ENCODE data around the gene TMSB15C.
"Not testable (repeated sequence)": the region's sequence is repeated elsewhere in the genome, so short reads cannot be mapped to it uniquely, and the experiment has no call there.

The TMSB15C gene

DNA sequence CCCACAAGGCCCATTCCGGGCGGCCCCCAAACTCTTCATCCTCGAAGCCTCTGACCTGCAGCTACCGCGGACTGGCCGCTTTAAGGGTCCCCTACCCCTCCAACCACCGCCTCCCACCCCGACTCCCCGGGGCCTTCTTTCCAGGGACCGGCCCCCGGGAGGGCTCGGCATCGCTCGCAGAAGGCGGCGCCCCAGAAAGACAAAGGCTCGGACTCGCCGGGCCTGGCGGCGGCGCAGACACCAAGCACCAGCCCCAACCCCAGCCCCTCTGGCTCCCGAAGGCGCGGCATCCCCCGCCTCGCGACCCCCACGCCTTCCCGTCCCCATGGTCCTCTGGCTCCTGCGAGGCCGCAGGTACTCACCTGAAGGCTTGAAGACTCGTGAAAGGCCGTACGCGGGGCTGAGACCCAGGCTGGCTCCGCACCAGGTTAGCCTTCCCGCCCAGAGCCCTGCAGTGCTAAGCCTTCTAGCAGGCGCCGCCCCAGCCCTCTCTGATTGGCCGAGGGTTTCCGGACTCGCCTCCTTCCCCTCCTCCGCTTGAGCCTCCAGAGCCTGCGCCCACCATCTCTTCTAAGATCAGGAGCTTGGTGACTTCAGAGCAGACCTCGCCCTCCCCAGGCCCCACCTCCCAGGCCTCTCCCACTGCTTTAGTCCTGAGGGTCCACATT is at the start of gene TMSB15C:
Gene TMSB15C (minus strand): TSS at position 459 of the 668 bp plus-strand sequence.
- not testable (repeated sequence) for H3K27ac ChIP-seq (ENCODE audit: low read depth, low read length); H3K4me1 ChIP-seq (ENCODE audit: control insufficient read depth, insufficient read depth, low read length, unreplicated experiment); H3K79me2 ChIP-seq (ENCODE audit: control insufficient read depth, insufficient read depth, low read length, unreplicated experiment); H3K27me3 ChIP-seq (ENCODE audit: insufficient read depth, low read length); H2AFZ ChIP-seq (ENCODE audit: low read length, unreplicated experiment); H3K4me3 ChIP-seq (ENCODE audit: low read depth, low read length); H3K36me3 ChIP-seq (ENCODE audit: insufficient read depth, low read length)

GRCh38 chrX:104122829-104123228 is 46.8 kb upstream of the TMSB15C start:
- no peak overlapping the region for H2AFZ ChIP-seq (ENCODE audit: low read length, unreplicated experiment)
- no peaks in the 10 kb centered on the region for H3K4me1 ChIP-seq (ENCODE audit: control insufficient read depth, insufficient read depth, low read length, unreplicated experiment)
- H3K36me3 ChIP-seq (ENCODE audit: insufficient read depth, low read length): no peaks in the 10 kb centered on the region
- no peak overlapping the region for H3K27ac ChIP-seq (ENCODE audit: low read depth, low read length)
- H3K4me3 ChIP-seq (ENCODE audit: low read depth, low read length): no peak overlapping the region
- no peaks in the 10 kb centered on the region for H3K27me3 ChIP-seq (ENCODE audit: insufficient read depth, low read length)
- H3K79me2 ChIP-seq (ENCODE audit: control insufficient read depth, insufficient read depth, low read length, unreplicated experiment): no peaks in the 10 kb centered on the region

DNA sequence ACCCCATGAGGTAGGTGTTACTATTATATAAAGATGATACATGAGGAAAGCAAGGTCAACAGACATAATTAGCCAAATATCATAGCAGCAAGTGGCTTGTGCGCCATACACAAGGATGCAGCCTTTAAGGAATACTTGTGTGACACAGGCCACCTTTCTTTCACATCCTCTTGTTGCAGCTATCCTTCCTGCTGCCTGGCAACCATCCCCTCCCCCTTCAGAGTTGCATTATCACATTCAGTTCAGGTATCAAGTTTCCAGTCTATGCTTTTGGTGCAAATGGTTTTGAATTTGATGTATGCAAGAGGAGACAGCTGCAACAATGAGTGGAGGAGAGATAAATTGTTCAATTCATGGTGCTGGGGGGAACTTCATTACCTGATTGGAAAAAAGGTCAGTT is 42.7 kb upstream of the TMSB15C start:
- H3K4me3 ChIP-seq (ENCODE audit: low read depth, low read length): no peak overlapping the region
- no peaks in the 10 kb centered on the region for H3K79me2 ChIP-seq (ENCODE audit: control insufficient read depth, insufficient read depth, low read length, unreplicated experiment)
- no peaks in the 10 kb centered on the region for H3K27me3 ChIP-seq (ENCODE audit: insufficient read depth, low read length)
- H3K4me1 ChIP-seq (ENCODE audit: control insufficient read depth, insufficient read depth, low read length, unreplicated experiment): no peaks in the 10 kb centered on the region
- no peaks in the 10 kb centered on the region for H3K36me3 ChIP-seq (ENCODE audit: insufficient read depth, low read length)
- H2AFZ ChIP-seq (ENCODE audit: low read length, unreplicated experiment): no peak overlapping the region
- no peak overlapping the region for H3K27ac ChIP-seq (ENCODE audit: low read depth, low read length)

DNA sequence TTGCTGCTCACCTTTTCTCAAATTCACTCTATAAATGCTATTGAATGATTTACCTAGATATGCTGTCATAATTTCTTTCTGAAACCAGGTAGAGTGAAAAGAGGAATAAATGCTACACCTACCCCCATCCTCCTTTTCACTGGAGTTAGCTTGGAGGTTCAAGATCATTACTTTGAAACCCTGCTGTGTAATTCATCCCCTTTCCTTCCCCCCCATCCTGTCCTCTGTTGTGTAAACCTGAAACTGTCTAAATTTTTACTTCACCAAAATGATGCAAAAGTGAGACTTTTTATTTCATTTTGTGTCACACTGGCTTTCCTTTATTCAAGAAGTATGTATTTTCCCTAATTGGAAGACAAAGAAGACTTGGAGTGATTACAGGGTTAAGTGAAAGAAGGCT is 41.7 kb upstream of the TMSB15C start:
- Histone ChIP-seq H3K79me2 (ENCODE audit: control insufficient read depth, insufficient read depth, low read length, unreplicated experiment) (no peaks in the 10 kb centered on the region), H3K27me3 (ENCODE audit: insufficient read depth, low read length) (no peaks in the 10 kb centered on the region), H2AFZ (ENCODE audit: low read length, unreplicated experiment) (no peak overlapping the region), H3K4me3 (ENCODE audit: low read depth, low read length) (no peak overlapping the region), H3K4me1 (ENCODE audit: control insufficient read depth, insufficient read depth, low read length, unreplicated experiment) (no peaks in the 10 kb centered on the region), H3K36me3 (ENCODE audit: insufficient read depth, low read length) (no peaks in the 10 kb centered on the region), H3K27ac (ENCODE audit: low read depth, low read length) (no peak overlapping the region)

GRCh38 chrX:104113222-104113965 is 37.4 kb upstream of the TMSB15C start:
- Histone ChIP-seq H3K27ac (ENCODE audit: low read depth, low read length) (no peak overlapping the region), H3K79me2 (ENCODE audit: control insufficient read depth, insufficient read depth, low read length, unreplicated experiment) (no peaks in the 10 kb centered on the region), H3K4me3 (ENCODE audit: low read depth, low read length) (peak overlapping the region; percentile 86), H2AFZ (ENCODE audit: low read length, unreplicated experiment) (peak overlapping the region; percentile 50), H3K4me1 (ENCODE audit: control insufficient read depth, insufficient read depth, low read length, unreplicated experiment) (no peaks in the 10 kb centered on the region), H3K27me3 (ENCODE audit: insufficient read depth, low read length) (no peaks in the 10 kb centered on the region; the same call in 1 of the 2 replicates), H3K36me3 (ENCODE audit: insufficient read depth, low read length) (no peaks in the 10 kb centered on the region)

DNA sequence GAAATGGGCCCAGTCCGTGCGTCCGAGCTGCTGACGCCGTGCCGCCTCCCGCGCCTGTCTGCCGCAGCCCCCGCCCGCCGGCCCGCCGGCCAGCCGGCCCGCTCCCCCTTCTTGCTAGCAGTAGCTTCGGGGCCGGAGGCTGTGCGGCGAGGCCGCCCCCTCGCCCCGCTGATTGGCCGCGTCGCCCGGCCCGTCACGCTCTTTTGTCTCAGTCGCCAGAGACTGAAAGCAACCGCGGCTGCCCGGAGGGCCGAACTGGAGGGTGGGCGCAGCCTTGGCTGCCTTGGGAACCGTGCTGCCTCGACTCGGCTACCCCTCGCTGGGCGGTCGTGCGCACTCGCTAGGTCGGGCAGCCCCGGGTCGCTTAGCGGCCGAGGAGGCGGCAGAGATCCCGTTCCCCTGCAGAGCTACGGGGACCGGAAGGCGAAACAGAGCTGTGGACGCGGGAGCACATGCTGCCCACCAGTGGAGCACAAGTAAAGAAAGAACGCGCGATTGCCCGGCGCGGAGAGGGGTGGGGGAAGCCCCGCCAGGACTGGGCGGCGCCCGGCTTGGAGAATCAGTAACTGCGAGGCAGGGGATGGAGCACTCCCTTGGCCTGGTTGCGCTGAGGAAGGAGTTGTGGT is 36.4 kb upstream of the TMSB15C start, which contains the start of gene ZCCHC18:
Gene ZCCHC18 (plus strand): TSS at position 198 of the 626 bp plus-strand sequence. CDS start 1,589 bp downstream, outside the sequence.
- H3K4me1 ChIP-seq (ENCODE audit: control insufficient read depth, insufficient read depth, low read length, unreplicated experiment): no peaks in the 10 kb centered on the region
- H3K79me2 ChIP-seq (ENCODE audit: control insufficient read depth, insufficient read depth, low read length, unreplicated experiment): no peaks in the 10 kb centered on the region
- no peaks in the 10 kb centered on the region for H3K36me3 ChIP-seq (ENCODE audit: insufficient read depth, low read length)
- no peaks in the 10 kb centered on the region; the same call in 1 of the 2 replicates for H3K27me3 ChIP-seq (ENCODE audit: insufficient read depth, low read length)
- no peak within 1 kb of the TSS for H3K27ac ChIP-seq (ENCODE audit: low read depth, low read length)
- H3K4me3 ChIP-seq (ENCODE audit: low read depth, low read length): peak within 1 kb of the TSS; percentile 86
- peak within 1 kb of the TSS; percentile 50 for H2AFZ ChIP-seq (ENCODE audit: low read length, unreplicated experiment)

DNA sequence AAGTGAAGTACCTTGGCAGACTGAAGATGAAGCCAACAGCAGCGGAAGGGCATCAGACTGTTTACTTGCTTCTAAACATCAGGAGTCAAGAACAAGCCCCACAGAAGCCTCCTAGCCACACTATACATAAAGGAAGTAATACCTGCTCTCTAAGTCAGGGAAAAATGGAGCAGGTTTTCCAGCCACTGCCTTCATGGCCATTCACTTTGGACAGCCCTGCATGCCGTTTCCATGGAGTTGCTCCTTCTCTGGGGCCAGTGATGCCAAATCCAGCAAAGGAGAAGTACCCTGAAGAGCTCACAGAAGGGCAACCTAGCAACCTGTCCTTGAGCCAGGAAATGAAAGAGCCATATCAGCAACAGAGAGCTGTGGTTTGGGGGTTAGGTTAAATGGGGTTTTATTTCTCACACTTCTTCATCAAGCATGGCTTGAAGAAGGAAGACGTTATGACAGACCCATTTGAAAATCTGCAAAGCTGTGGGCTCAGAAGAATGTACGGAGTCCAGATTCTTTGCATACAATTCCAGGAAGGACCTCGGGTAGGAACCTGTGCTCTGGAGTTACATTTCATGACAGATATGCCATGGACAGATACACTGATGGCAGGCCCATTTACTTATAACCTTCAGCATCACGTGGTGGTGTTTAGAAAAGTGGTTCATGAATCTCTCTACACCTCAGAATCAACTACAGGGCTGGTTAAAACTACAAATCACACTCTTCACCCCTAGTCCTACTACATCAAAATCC is 34.6 kb upstream of the TMSB15C start:
- H3K79me2 ChIP-seq (ENCODE audit: control insufficient read depth, insufficient read depth, low read length, unreplicated experiment); H3K27me3 ChIP-seq (ENCODE audit: insufficient read depth, low read length); H3K4me1 ChIP-seq (ENCODE audit: control insufficient read depth, insufficient read depth, low read length, unreplicated experiment); H2AFZ ChIP-seq (ENCODE audit: low read length, unreplicated experiment); H3K36me3 ChIP-seq (ENCODE audit: insufficient read depth, low read length); H3K4me3 ChIP-seq (ENCODE audit: low read depth, low read length); H3K27ac ChIP-seq (ENCODE audit: low read depth, low read length): not testable (repeated sequence)

DNA sequence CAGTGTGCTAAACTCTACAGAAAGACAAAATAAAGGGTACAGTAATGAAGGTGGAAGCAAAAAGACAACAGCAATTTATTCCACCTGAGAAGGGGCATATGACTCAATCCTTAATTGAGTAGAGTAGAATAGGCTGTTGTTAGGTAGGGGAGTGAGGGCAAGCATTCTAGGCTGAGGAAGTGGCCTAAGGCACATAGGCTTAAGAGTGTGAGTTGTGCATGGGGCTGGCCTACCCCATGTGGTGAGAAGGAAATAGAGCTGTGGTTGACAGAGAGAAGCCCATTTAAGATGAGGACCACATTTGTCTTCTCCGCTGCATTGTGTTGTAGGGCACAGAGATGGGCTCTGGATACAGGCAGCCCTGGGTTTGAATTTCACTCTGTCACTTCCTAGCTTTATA is 32.9 kb upstream of the TMSB15C start:
- H3K4me1 ChIP-seq (ENCODE audit: control insufficient read depth, insufficient read depth, low read length, unreplicated experiment): no peaks in the 10 kb centered on the region
- H3K27me3 ChIP-seq (ENCODE audit: insufficient read depth, low read length): no peaks in the 10 kb centered on the region; the same call in 1 of the 2 replicates
- H3K36me3 ChIP-seq (ENCODE audit: insufficient read depth, low read length): no peaks in the 10 kb centered on the region
- H3K27ac ChIP-seq (ENCODE audit: low read depth, low read length): no peak overlapping the region
- H3K79me2 ChIP-seq (ENCODE audit: control insufficient read depth, insufficient read depth, low read length, unreplicated experiment): no peaks in the 10 kb centered on the region
- no peak overlapping the region for H3K4me3 ChIP-seq (ENCODE audit: low read depth, low read length)
- H2AFZ ChIP-seq (ENCODE audit: low read length, unreplicated experiment): no peak overlapping the region

DNA sequence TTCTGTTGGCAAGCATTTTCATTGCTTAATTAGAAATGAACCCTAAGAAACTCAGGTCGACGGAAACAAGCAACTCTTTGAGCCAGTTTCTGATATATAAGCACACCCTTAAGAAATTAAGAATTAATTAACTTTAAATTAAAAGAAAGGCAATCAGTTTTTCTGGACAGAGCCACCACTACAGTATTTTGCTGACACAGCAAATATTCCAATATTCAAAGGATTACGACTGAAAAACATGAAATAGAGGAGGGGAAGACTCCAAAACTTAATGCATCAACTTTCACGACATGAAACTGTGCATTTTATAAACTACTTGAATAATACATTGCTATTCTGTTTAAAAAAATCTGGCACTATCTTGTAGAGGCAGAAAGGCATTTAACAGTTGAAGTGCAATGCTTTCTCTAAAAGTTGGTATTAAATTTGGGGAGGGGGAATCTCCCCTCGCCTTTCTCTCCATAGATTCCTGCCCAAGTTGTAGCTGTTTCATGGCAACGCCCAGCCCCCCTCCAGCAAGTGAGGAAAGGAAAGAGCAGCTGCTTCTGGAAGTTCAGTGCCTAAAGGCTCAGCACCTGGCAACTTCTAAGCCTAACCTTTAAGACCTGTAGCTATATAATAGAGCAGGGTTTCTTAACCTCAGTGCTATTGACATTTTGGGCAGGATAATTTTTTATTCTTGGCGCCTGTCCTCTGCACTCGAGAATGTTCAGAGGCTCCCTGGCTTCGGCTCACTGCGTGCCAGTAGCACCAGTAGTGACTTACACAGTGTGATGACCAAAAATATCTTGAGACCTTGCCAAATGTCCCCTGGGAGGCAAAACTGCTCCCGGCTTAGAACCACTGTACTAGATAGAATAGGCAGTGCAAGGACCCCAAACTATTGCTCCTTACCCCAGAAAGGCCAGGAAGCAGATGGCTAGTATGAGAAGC is 29.6 kb upstream of the TMSB15C start:
- Histone ChIP-seq H3K79me2 (ENCODE audit: control insufficient read depth, insufficient read depth, low read length, unreplicated experiment) (no peaks in the 10 kb centered on the region), H3K27ac (ENCODE audit: low read depth, low read length) (no peak overlapping the region), H3K4me1 (ENCODE audit: control insufficient read depth, insufficient read depth, low read length, unreplicated experiment) (no peaks in the 10 kb centered on the region), H2AFZ (ENCODE audit: low read length, unreplicated experiment) (no peak overlapping the region), H3K4me3 (ENCODE audit: low read depth, low read length) (no peak overlapping the region), H3K27me3 (ENCODE audit: insufficient read depth, low read length) (peaks cover 3% of the 10 kb centered on the region; the same call in 1 of the 2 replicates), H3K36me3 (ENCODE audit: insufficient read depth, low read length) (no peaks in the 10 kb centered on the region)

Data from ACC112 (cell line).